LHCN-M2 (cell line): ENCODE results near the gene CSRP3. TPM values are rescaled to one million over a fixed set of nuclear protein-coding genes. Genes with fewer than 3 reads are reported as not detected.
A peak's percentile ranks its signal among the peaks of the same experiment; 100 is the strongest.
"Not testable (repeated sequence)": the region's sequence is repeated elsewhere in the genome, so short reads cannot be mapped to it uniquely, and the experiment has no call there.

Experiments
- DNase-seq: peaks from one replicate; pipeline ENCODE4 v3.0.0-alpha.2; 2012; ENCODE audit warnings: low read depth
- total RNA-seq: library from RNA; depleted of rRNA; stranded (reverse); fragments of >200 nt; gene quantifications from 2 replicates; pipeline ENCODE4 v1.2.3, GENCODE V29; 2014

Gene CSRP3
- total RNA-seq, 1 experiment from 2014 or later = 0.46 TPM

DNA sequence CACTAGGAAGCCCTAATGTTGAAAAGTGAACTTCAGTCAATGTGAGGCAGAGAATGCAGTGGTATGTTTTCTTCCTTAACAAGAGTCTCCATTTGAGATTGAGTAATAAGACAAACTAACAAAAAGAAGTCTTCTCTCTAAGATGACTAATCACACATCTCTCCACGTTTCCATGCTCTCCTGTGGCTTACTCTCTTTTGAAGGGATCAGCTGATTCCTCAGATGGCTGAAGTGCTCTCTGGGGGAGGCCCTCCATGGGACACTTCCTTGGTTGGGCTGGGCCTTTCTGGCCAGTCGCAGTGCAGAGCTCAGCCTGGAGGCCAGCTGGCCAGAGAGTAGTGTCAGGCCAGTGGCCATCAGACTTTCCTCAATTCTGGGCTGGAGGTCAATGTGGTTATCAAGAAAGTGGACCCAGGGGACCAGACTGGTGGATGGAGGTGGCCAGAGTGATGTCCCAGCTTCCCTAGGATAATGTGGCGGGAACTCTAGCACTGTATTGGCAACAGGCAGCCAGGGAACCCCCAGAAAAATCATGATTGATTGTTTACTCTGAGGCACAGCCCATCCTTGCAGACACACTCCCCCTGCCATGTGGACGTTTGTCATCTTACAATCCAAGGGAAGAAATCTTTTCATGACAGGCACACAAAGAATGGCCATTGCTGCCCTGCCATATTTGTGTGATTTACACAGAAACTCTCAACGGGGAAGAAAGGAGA, 14.5 kb downstream of the CSRP3 start:
- DNase-seq = peak; percentile 46

DNA sequence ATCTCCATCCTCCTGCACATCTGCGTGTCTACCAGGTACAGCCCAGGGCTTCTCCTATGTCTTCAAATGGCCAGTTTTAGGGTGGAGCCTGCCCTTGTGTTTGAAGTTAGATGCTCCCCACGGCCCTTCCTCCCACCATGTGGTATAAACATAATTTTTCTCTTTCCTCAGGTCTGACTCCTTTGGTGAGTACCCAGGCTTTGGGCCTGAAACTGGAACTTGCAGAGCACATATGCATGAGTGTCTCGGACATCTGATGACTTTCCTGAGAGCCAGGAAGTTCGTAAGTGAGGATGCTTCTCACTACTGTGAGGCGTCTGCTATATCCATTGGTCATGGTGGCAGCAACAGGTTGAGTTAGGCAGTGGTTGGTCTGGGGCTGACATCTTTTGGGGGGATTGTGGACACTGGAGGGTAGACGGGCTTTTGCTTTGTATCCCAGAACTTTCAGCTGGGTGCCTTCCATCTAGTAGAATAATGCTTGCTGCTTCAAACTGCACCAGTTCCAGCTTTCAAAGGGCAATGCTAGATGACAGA, 16.2 kb downstream of the CSRP3 start:
- DNase-seq = no peak

- no peak for DNase-seq
These were observed 16.7 kb downstream of the CSRP3 start for GRCh38 chr11:19185036-19185435.

DNA sequence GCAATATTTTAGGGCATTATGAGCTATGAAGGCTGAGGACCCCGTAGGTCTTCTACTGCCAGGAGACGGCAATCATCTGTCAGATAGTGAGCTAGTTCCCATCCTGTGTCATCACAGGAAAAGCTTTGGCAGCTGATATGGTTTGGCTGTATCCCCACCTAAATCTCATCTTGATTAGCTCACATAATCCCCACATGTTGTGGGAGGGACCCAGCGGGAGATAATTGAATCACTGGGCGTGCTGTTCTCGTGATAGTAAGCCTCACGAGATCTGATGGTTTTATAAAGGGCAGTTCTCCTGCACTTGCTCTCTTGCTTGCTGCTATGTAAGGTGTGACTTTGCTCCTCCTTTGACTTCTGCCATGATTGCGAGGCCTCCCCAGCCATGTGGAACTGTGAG, 18.1 kb downstream of the CSRP3 start:
- no peak for DNase-seq

DNA sequence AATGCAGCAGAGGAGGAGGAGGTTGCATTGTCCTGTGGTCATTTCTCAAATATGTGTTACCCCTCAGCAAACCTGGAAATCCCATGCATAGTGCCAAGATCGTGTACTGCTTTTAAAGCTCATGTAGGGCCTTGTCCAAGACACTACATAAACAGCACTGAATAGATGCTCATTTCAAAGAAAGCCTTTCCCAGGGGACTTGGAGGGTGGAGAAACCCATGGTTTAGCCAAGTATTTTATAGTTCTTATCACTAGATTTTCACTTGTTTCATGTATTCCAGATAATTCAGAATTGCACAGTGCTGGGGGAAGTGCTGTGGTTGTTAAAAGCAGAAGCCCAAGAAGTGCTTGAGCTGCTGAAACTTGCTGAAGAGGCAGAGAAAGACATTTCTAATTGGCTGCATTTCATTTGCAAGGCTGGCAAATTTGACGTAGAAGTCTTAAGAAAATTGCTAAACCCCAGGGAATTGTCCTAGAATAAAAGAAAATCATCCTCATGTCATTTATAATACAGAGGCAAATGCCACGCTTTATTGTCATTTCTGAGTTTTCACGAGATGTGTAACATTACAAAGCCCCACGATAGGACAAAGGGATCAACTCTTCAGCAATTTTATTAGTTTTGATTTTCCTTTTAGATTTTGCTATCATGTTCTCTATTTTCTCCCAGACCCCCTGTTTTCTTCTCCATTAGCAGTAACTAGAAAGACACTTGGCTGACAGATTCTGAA, 20.1 kb downstream of the CSRP3 start:
- DNase-seq = no peak

DNA sequence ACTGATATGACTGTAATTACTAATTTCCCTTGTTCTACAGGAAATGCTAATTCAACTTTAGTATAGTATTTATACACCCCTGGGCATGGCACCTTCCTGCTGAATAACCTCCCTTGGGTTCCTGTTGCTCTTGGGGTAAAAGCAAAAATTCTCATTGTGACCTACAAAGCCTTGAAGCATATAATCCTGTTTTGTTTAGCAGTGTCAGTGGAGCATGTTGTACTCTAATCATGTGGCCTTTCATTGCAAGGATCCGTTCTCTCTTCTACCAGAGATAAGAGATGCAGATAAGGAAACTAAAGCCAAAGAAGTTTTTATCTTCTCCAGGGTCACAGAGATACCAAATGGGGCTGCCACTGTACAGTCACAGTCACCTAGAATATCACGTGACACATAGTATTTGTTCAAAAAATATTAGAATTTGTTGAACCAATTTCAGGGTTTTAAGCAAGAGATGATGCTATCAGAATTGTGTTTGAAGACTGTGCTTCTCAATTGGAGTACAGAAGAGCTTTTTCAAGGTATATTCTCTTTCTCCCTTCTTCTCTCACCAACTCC, 25.1 kb downstream of the CSRP3 start:
- DNase-seq = no peak

DNA sequence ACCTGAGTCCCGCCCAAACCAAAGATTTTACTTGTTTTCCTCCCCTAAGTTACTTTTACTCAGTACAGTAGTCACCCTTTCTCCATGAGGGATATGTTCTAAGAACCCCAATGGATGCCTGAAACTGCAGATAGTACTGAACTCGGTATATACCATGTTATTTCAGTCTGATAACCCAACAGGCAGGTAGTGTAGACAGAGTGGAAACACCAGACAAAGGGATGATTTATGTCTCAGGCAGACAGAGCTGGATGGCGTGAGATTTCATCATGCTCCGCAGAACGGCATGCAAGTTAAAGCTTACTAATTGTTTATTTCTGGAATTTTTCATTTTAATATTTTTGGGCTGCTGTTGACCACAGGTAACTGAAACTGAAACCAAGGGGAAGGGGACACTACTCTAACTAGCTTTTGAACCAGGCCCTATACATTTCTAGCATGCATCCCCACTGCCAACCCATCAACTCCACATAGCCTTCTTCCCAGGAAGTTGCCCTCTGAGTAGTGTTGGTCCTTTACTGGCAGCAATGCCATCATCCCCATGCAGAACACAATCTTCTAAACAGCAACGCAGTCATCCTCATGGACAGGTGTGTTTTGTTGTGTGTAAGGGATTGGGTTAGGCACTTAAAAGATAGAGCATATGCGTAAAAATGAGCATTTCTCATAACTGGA, 27.7 kb downstream of the CSRP3 start:
- no peak for DNase-seq

GRCh38 chr11:19173004-19173689, 28.6 kb downstream of the CSRP3 start:
- DNase-seq = no peak

- DNase-seq = no peak
These were observed 33.7 kb downstream of the CSRP3 start for GRCh38 chr11:19168090-19168489.

DNA sequence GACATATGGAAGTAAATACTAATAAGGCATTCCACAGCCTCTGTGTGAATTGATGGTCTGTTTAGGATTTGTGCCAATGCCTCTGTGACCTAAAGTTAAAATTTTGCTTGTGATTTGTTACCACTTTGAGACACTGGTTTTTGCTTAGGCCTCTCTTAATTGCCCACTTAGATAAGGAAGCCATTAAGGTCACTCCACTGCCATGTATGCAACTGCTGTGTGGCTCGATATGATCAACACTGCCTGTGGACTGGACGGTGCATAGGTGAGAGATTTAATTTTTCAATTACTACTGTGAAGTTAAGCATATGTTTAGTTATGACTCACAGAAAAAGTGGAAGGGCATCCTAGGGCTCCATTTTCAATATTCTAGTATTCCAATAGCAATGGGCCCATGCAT, 36.9 kb downstream of the CSRP3 start:
- no peak for DNase-seq

DNA sequence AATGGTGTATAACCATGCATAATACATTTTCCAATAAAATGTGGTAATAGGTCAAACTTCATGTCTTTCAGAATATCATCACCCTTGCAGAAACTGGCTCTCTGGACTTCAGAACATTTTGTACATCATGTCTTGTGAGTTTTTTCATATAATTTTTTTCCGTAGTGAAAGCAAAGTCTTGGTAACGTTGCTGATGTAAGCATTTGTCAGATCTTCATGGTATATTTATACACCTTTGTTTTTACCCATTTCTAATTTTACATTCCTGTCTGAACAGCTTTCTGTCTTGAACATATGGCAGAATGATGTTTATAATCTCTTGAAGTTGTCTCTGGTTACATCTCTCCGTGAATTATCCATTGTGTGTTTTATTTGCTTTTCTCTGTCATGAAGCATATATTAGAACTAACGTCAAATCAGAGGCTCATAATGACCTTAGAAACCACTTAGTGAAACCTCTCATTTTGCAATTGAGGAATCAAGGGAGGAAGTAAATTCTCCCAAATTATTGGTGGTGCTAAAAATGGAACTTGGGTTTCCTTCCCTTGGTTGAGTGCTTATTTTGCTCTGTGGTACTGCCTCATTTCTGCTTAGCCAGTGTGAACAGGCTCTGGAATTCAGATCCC, 37.4 kb downstream of the CSRP3 start:
- DNase-seq = no peak

DNA sequence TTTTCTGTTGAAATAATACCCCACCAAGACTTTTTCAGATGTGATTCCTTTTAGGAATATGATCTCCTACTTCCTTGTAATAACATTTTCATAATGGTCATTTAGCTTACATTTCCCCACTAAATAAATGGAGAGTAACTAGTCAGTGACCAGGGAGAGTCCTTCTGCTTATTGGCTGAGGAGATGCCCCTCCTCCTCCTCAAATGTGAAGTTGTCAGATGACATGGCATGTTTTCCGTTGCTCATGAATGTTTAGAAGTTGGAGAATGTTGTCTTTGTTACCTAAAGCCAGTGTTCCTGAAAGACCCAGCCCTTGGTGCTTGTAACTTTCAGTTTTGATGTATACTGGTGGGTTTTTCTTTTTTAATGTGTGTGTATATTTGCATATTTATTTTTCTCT, 38.2 kb downstream of the CSRP3 start:
- no peak for DNase-seq

GRCh38 chr11:19162951-19163505, 38.8 kb downstream of the CSRP3 start:
- no peak for DNase-seq

DNA sequence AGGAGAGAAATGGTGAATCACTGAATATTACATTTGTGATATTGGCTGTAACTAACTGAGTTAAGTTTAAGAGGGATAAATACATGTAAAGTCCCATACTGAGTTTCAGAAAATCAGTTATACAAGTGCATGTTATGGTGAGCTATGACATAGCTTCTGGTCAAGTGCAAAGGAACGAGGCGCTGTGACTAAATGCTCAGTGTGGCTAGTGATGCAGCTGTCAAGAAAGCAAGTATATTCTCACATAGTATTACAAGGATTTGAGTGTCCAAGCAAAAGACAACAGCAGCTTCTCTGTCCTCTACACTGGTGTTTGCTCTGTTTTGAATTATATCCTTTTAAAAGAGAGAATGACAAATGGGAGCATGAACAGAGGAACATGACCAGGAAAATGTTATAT, 40.1 kb downstream of the CSRP3 start:
- no peak for DNase-seq

GRCh38 chr11:19160847-19161246, 40.9 kb downstream of the CSRP3 start:
- DNase-seq = peak; percentile 6

GRCh38 chr11:19156892-19157291, 44.9 kb downstream of the CSRP3 start:
- no peak for DNase-seq

DNA sequence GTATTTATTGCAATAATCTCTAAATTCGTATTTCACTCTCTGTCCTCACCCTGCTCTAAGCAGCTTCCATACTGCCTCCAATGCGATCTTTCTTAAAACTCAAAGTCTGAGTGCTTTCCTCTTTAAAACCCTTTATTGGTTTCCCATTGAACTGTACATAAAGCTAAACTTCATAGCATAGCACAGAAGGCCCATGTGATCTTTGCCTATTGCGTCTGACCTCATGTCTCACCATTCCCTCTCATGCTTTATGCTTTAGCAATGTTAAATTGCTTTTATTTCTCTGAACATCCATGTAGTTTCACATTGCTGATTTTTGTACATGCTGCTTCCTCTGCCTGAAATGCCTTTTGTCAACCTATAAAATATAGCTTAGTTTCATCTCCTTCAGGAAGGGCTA, 56.5 kb downstream of the CSRP3 start:
- no peak for DNase-seq

- not testable (repeated sequence) for DNase-seq
These were observed 64.9 kb downstream of the CSRP3 start for GRCh38 chr11:19136884-19137283.

DNA sequence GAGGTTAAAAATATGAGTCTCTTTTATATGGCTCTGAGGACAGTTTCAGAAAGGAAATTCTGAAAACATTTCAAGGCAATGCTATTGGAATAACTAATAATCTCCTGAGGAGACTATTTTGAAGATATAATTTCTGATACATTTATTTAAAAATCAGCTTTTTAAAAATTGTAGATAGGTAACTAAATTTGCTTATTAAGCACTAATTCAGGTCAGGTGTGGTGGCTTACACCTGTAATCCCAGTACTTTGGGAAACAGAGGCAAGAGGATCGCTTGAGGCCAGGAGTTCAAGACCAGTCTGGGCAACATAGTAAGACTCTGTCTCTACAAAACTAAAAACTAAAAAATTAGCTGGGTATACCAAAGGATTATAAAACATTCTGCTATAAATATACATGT, 67.8 kb downstream of the CSRP3 start:
- DNase-seq = no peak
